Measurements from ENCODE around the gene USP47.

- TF ChIP-seq CTCF (conservative IDR thresholded peaks at IDR 0.05; ENCODE audit: low read depth, low read length) (no peak), EZH2phosphoT487 (IDR thresholded peaks at IDR 0.05; ENCODE audit: borderline replicate concordance, low read length) (no peak), EZH2 (IDR thresholded peaks at IDR 0.05; ENCODE audit: low read length, unreplicated experiment) (no peak)
Measured at GRCh38 chr11:11867720-11868119, 25.9 kb downstream of the USP47 start.

Data from PC-3 (cell line).